Effector memory CD8-positive, alpha-beta T cell (primary cell): ENCODE results near the gene TRIB2.

Experiments
- ATAC-seq: fragments of 150-1000 bp; cut with Tn5 transposase; replicated peaks from 2 replicates; pipeline ENCODE4 v1.10.0; 2021; ENCODE audit warnings: mild to moderate bottlenecking, moderate library complexity
- DNase-seq, 3 experiments: peaks; one replicate each; pipeline ENCODE4 v3.0.0; 2021
- H3K27ac Mint-ChIP-seq, 2 donors: one replicate each; pipeline ENCODE4 v1.8.0; 2022; ENCODE audit warnings: mild to moderate bottlenecking in 2 of 2, mixed read lengths in 2 of 2, moderate library complexity in 2 of 2
- H3K27me3 Mint-ChIP-seq, 2 donors: one replicate each; pipeline ENCODE4 v1.8.0; 2022; ENCODE audit warnings: mixed read lengths in 2 of 2
- H3K36me3 Mint-ChIP-seq: one replicate; pipeline ENCODE4 v1.8.0; 2022; ENCODE audit warnings: mild to moderate bottlenecking, moderate library complexity, mixed read lengths; ENCODE audit not compliant: insufficient read depth
- H3K4me1 Mint-ChIP-seq, 2 donors: one replicate each; pipeline ENCODE4 v1.8.0; 2022; ENCODE audit warnings: low read depth in 2 of 2, mixed read lengths in 2 of 2
- H3K4me3 Mint-ChIP-seq, 2 donors: one replicate each; pipeline ENCODE4 v1.8.0; 2022; ENCODE audit warnings: mild to moderate bottlenecking in 2 of 2, mixed read lengths in 2 of 2, moderate library complexity in 2 of 2
- H3K9me3 Mint-ChIP-seq, 2 donors: one replicate each; pipeline ENCODE4 v1.8.0; 2022; ENCODE audit warnings: mixed read lengths in 2 of 2

The TRIB2 gene

DNA sequence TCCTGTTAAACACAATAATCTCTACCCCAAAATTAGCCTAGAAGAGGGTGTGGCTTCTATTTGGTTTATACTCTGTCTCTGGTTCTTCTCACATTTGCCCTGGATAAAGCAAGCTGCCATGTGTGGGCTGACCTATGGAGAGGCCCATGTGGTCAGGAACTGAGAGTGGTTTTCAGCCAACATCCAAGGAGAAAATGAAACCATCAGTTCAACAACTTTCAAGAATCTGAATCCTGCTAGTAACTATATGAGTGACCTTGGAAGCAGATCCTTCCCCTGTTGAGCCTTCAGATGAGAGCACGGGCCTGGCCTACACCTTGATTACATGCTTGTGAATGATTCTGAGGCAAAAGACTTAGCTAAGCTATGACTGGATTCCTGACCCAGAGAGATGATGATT lies 11.5 kb upstream of the TRIB2 start:
- no peaks in the 10 kb centered on the region for H3K9me3 Mint-ChIP-seq
- no peak overlapping the region for H3K4me3 Mint-ChIP-seq
- peak overlapping the region; percentile 35 to 57 for H3K27ac Mint-ChIP-seq
- peaks cover 5% of the 10 kb centered on the region for H3K36me3 Mint-ChIP-seq
- H3K4me1 Mint-ChIP-seq, result peaks cover 42 to 53% of the 10 kb centered on the region in 2 donors
- DNase-seq, result no peak
- H3K27me3 Mint-ChIP-seq, result no peaks in the 10 kb centered on the region
- ATAC-seq, result no peak

DNA sequence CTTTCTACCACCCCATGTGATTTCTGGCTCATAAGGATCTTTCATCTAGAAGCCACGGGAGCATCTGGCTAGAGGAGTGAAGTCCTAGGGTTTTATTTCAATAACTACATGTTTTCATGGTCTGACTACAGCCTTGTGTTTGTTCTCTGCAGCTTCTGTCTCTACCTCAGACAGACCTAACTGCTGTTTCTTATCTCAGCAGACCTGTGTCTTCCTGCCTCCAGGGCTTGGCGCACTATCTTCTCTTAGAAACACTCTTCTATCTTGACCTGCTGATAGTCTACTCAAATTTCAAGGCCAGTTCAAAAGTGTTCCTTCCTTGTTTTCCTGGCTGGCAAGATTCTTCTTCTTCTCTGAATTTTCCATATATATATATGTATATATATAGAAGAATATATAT lies 11.0 kb upstream of the TRIB2 start:
- DNase-seq (no peak), ATAC-seq (no peak)
- H3K4me3 Mint-ChIP-seq, result no peak overlapping the region
- peaks cover 47 to 58% of the 10 kb centered on the region in 2 donors for H3K4me1 Mint-ChIP-seq
- H3K27ac Mint-ChIP-seq, result peak overlapping the region in 1 of 2 donors; percentile 57
- H3K9me3 Mint-ChIP-seq, result no peaks in the 10 kb centered on the region
- H3K36me3 Mint-ChIP-seq, result peaks cover 5% of the 10 kb centered on the region
- no peaks in the 10 kb centered on the region for H3K27me3 Mint-ChIP-seq

DNA sequence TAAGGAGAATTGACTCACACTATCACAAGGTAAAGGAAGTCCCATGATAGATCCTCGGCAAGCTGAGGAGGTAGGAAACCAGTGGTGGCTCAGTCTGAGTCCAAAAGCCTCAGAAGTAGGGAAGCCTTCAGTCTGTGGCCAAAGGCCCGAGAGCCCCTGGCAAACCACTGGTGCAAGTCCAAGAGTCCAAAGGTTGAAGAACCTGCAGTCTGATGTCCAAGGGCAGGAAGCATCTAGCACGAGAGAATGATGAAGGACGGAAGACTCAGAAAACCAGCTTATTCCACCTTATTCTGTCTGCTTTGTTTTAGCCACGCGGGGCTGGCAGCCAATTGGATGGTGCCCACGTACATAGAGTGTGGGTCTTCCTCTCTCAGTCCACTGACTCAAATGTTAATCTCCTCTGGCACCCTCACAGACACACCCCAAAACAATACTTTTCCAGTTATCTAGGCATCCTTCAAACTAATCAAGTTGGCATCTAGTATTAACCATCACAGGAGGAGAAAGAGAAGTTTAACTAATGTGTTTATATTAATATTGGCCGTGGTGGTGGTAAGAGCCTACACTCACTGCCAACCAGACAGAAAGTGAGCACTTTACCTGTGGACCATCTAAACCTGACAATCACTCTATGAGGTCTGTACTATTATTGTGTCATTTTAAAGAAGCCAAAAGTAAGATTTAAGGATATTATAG lies 8.1 kb upstream of the TRIB2 start:
- no peak for ATAC-seq
- no peak for DNase-seq
- H3K4me3 Mint-ChIP-seq, result peak overlapping the region; percentile 47 to 67
- H3K4me1 Mint-ChIP-seq, result peaks cover 45 to 58% of the 10 kb centered on the region in 2 donors
- H3K9me3 Mint-ChIP-seq, result no peaks in the 10 kb centered on the region
- H3K27me3 Mint-ChIP-seq, result no peaks in the 10 kb centered on the region
- H3K36me3 Mint-ChIP-seq, result no peaks in the 10 kb centered on the region
- peak overlapping the region; percentile 90 to 93 for H3K27ac Mint-ChIP-seq

DNA sequence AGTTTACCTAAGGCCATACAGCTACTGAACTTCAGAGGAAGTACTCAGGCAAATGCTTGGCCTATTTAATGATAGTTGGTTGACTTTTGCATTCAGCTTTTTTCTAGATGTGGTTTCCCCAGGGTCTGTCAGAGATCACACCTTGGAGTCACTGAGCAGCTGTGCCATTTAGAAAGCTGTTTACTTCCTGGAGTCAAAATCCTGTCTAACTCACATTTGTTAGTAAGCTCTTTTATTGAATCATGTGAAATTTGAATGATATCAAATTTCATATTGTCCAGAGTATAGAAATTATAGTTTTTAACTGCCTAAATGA lies 7.6 kb upstream of the TRIB2 start:
- Mint-ChIP-seq H3K27ac (peak overlapping the region; percentile 90 to 93), H3K36me3 (no peaks in the 10 kb centered on the region), H3K9me3 (no peaks in the 10 kb centered on the region), H3K4me1 (peaks cover 45 to 58% of the 10 kb centered on the region in 2 donors), H3K27me3 (no peaks in the 10 kb centered on the region), H3K4me3 (peak overlapping the region; percentile 47 to 67)
- peak; percentile 38 to 49 (median 38) for DNase-seq
- ATAC-seq, result peak; percentile 98

DNA sequence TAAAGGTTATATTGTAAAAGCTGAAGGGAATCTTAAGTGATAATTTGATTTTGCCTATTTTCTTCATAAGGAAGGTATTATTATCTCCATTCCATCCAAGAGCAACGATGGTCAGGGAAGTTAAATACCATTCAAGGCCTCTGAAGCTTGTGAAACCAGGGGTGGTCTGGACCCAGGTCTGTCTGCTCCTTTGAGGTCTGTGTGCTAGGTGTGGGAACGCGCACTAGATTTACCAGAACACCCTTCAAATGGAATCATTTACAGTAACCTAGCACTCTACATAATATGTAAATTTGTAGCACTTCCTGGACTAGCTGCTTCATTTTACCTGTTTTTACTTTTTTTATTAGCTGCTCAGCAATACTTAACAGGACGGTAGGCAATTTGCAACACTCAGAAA lies 6.4 kb upstream of the TRIB2 start:
- ATAC-seq (no peak), DNase-seq (no peak)
- Mint-ChIP-seq H3K27ac (peak overlapping the region; percentile 90 to 93), H3K36me3 (no peaks in the 10 kb centered on the region), H3K4me3 (peak overlapping the region in 1 of 2 donors; percentile 36), H3K4me1 (peaks cover 44 to 53% of the 10 kb centered on the region in 2 donors), H3K9me3 (no peaks in the 10 kb centered on the region), H3K27me3 (no peaks in the 10 kb centered on the region)

DNA sequence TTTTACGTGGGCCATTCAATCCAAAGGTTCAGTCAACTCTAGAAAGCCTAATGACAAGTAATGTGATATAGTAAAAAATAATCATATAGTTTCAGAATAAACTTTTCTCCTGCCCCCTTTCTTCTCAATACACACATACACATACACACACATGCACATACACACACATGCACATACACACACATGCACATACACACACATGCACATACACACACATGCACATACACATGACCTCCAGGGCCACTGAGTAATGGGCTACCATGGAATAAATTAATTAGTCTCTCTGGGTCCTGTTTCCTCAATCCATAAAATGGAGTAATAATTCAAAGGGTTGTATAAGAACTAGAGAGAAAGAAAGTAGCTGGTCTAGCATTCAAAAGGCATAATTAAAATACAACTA lies 5.4 kb upstream of the TRIB2 start:
- Mint-ChIP-seq H3K4me1 (peaks cover 49 to 57% of the 10 kb centered on the region in 2 donors), H3K4me3 (peak overlapping the region in 1 of 2 donors; percentile 29), H3K36me3 (peaks cover 5% of the 10 kb centered on the region), H3K27ac (peak overlapping the region in 1 of 2 donors; percentile 93), H3K9me3 (no peaks in the 10 kb centered on the region), H3K27me3 (no peaks in the 10 kb centered on the region)
- DNase-seq (no peak), ATAC-seq (no peak)

DNA sequence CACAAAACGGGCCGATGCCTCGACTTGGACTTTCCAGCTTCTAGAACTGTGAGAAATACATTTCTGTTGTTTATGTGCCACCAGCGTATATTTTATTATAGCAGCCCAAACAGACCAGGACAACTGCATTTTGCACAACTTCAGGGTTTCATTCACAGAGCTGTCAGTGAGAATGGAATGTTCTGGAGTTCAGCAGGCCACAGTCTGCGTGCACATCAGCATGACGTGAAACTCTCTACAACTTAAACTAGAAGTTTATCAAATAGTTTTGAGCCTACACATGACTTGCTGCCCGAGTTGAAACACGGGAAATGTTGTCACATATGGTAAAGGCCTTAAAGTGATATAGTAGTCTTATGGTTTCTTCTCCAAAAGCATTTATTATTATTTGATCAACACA lies 3.9 kb upstream of the TRIB2 start:
- no peak for DNase-seq
- Mint-ChIP-seq H3K9me3 (no peaks in the 10 kb centered on the region), H3K27ac (no peak overlapping the region), H3K4me1 (peaks cover 48 to 57% of the 10 kb centered on the region in 2 donors), H3K27me3 (no peaks in the 10 kb centered on the region), H3K4me3 (no peak overlapping the region), H3K36me3 (peaks cover 18% of the 10 kb centered on the region)
- no peak for ATAC-seq

DNA sequence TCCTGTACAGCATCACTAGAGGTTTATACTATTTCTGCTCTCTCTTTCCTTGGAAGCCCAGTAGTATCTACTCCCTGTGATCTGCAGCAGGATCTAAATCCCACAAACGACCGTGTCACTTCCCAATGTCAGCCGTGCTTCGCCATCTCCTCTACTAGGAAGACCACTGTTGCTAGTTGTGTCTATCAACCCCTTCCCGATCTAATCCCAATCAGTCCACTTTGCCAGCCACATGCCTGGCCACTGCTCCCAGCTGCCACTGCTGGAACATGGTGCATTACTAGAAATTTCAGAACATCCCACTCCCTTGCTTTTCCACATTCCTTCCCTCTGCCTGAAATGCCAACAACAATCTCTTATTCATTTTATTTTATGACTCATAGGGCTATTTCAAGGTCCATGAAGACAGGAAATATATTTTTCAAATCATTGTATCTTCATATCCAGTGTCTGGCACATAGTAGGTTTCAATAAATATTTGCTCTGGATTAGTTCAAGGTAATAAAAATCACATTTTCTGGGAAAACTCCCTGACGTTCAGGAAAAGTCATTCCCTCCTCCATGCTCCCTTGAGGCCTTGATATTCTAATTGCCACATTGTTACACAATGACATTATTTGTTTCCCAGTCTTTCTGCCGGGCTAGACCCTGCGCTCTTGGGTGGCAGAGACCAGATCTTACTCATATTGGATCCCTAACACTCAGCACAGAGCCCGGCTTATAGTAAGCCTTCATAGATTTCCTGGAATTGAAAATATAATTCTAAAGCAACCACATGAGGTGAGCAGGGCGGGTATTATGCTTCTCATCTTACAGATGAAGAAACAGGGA lies 2.1 kb upstream of the TRIB2 start:
- Mint-ChIP-seq H3K36me3 (peaks cover 23% of the 10 kb centered on the region), H3K4me3 (no peak overlapping the region), H3K9me3 (no peaks in the 10 kb centered on the region), H3K27me3 (no peaks in the 10 kb centered on the region), H3K27ac (peak overlapping the region in 1 of 2 donors; percentile 97), H3K4me1 (peaks cover 44 to 55% of the 10 kb centered on the region in 2 donors)
- ATAC-seq, result no peak
- no peak for DNase-seq

DNA sequence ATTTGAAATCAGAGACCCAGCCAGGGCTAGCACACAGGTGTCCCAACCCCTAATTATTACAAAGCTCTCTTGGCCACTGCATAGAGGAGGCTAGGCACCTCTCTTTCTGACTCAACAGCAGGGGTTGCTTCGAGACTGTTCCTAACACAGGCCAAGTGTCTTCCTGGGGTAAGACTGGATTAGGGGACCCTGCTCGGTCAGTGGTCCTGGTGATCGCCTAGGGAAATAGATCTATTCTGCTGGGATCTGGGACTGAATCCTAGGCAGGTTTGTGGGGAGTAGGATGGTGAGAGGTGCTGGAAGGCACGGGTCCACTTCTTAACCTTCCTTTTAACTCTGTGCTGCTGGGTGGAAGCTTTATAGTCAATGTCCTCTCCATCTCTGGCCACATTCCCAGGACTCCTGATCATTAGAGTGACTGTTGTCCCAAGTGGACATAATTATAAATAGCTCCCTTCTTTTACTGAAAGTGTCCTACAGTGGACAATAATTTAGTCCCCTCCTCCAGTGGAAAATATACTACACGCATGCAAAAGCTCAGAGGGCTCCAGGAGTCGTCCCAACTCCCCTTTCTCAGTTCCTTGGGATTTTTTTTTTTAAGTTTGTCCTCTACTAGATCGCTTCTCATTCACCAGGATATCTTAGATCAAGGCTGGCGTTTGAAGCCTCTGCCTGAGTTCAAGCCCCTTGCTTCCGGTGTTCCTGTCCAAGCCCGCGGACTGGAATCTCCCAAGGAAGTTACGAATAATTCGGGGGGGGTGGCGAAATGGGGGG lies 1.3 kb upstream of the TRIB2 start:
- ATAC-seq, result no peak
- peak overlapping the region; percentile 97 for H3K27ac Mint-ChIP-seq

DNA sequence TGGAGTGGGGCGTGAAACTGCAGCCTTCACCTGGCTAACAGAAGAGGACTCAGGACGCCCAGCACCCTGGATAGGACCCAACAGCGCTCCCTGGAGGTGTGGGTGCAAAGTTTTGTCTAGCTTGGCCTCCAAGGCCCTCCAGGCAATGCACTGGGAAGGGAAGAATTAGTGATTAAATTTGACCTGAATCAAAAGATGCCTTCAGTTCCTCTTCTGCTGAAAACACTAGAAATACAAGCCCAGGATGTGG lies 779 bp upstream of the TRIB2 start:
- Mint-ChIP-seq H3K4me3 (peak overlapping the region; percentile 98 to 100), H3K27ac (peak overlapping the region; percentile 97), H3K9me3 (no peaks in the 10 kb centered on the region), H3K36me3 (peaks cover 23% of the 10 kb centered on the region), H3K4me1 (peaks cover 45 to 55% of the 10 kb centered on the region in 2 donors), H3K27me3 (no peaks in the 10 kb centered on the region)
- peak; percentile 38 for ATAC-seq
- DNase-seq, result peak; percentile 74 to 77 (median 76)

More for the DNA sequence above, 1.3 kb upstream of the TRIB2 start:
- peaks cover 45 to 55% of the 10 kb centered on the region in 2 donors for H3K4me1 Mint-ChIP-seq
- H3K9me3 Mint-ChIP-seq, result no peaks in the 10 kb centered on the region
- H3K4me3 Mint-ChIP-seq, result peak overlapping the region; percentile 98 to 100
- DNase-seq, result no peak
- no peaks in the 10 kb centered on the region for H3K27me3 Mint-ChIP-seq
- H3K36me3 Mint-ChIP-seq, result peaks cover 23% of the 10 kb centered on the region

DNA sequence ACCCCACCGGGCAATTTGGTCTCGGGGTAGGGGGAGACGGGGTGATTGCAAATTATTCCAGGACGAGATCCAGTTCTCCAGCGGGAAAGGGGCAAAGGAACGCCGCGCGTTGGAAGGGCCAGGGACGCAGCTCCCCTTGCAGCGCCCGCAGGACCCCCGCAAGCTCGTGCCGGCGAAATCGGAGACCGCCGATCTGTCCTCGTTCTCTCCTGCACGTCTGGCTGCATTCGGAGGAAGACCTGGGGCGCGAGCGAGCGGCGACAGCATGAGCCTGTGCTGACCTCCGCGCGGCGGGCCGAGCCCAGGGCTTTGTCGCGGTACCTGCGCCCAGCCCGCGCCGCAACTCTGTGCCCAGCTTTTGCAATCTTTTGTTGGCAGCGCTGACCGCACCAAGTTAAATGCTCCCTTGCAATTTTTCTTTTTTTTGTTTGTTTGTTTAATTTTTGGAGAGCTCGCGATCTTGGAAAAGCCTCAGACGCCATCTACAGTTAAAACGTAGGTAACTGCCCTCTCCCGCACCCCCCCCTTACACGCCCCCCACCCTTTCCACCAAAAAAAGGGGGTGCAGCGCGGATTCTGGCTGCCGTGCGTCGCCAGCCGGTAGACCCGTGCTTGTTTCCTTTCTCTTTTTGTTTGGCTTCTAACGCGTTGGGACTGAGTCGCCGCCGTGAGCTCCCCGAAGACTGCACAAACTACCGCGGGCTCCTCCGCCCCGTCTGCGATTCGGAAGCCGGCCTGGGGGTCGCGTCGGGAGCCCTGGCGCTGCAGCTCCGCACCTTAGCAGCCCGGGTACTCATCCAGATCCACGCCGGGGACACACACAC lies 667 bp downstream of the TRIB2 start:
- DNase-seq, result peak; percentile 33 to 41 (median 40)
- Mint-ChIP-seq H3K4me1 (peaks cover 45 to 57% of the 10 kb centered on the region in 2 donors), H3K4me3 (peak overlapping the region; percentile 98 to 100), H3K36me3 (peaks cover 23% of the 10 kb centered on the region), H3K9me3 (no peaks in the 10 kb centered on the region), H3K27ac (peak overlapping the region; percentile 96 to 97), H3K27me3 (no peaks in the 10 kb centered on the region)
- peak; percentile 23 for ATAC-seq

DNA sequence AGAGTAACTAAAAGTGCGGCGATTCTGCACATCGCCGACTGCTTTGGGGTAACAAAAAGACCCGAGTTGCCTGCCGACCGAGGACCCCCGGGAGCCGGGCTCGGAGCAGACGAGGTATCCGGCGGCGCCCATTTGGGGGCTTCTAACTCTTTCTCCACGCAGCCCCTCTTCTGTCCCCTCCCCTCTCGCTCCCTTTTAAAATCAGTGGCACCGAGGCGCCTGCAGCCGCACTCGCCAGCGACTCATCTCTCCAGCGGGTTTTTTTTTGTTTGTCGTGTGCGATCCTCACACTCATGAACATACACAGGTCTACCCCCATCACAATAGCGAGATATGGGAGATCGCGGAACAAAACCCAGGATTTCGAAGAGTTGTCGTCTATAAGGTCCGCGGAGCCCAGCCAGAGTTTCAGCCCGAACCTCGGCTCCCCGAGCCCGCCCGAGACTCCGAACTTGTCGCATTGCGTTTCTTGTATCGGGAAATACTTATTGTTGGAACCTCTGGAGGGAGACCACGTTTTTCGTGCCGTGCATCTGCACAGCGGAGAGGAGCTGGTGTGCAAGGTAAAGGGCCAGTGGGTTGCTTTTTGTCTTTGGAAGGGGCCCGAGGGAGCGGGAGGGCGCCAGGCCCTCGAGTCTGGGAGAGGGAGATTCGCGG lies 1.4 kb downstream of the TRIB2 start:
- no peaks in the 10 kb centered on the region for H3K9me3 Mint-ChIP-seq

More for the DNA sequence above, 1.4 kb downstream of the TRIB2 start:
- DNase-seq (peak; percentile 11 to 28 (median 14)), ATAC-seq (peak; percentile 5)
- Mint-ChIP-seq H3K4me3 (peak overlapping the region; percentile 98 to 100), H3K27me3 (no peaks in the 10 kb centered on the region), H3K4me1 (peaks cover 52 to 64% of the 10 kb centered on the region in 2 donors), H3K27ac (peak overlapping the region; percentile 96 to 97), H3K36me3 (peaks cover 25% of the 10 kb centered on the region)
